Germinal center (tissue), 1 donor: ENCODE data around the gene ATXN1.

Experiments used
- DNase-seq: peaks from one replicate; pipeline ENCODE4 v3.0.0; 2012; ENCODE audit warnings: mixed read lengths, low spot score

ATXN1 gene

DNA sequence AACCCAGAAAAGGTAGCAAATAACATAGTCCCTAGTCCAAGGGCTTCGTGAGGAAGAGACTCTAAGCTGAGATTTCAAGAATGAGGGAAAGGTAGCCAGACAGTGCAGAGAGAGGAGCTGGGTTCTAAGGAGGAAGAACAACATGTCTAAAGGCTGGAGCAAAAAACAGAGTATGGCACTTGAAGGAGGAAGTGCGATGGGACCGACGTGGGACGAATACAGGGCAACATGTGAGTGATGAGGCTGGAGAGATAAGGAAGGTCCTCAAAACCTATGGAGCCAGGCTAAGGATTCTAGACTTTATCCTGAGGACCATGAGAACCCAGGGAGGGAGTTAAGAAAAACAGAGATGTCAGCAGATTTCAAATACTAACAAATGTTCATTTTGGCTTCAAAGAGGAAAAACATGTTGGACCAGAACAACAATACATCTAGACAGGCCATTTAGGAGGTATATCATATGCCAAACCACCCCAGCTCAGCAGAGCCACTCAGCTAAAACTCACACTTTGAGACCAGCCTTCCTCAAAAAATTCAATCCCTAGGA, 17.5 kb downstream of the ATXN1 start:
- DNase-seq: no peak

DNA sequence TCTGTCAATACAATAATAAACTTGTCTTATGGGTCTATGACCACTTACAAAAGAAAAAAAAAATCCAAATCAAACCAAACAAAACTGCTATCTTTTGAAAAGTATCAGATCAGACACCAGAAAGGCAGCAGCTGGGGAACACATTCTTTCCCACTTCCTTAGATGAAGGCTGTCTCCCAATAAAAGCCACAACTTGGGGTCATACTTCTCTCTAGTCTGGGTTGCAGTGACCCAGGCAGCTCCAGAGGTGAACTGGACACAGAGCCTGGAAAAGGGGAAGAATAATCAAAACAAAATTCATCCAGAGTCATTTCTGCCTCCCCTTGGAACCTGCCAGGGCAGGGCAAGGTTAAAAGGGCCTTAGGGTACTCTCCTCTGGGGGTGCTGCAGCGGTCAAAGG, 19.1 kb downstream of the ATXN1 start:
- DNase-seq: no peak

DNA sequence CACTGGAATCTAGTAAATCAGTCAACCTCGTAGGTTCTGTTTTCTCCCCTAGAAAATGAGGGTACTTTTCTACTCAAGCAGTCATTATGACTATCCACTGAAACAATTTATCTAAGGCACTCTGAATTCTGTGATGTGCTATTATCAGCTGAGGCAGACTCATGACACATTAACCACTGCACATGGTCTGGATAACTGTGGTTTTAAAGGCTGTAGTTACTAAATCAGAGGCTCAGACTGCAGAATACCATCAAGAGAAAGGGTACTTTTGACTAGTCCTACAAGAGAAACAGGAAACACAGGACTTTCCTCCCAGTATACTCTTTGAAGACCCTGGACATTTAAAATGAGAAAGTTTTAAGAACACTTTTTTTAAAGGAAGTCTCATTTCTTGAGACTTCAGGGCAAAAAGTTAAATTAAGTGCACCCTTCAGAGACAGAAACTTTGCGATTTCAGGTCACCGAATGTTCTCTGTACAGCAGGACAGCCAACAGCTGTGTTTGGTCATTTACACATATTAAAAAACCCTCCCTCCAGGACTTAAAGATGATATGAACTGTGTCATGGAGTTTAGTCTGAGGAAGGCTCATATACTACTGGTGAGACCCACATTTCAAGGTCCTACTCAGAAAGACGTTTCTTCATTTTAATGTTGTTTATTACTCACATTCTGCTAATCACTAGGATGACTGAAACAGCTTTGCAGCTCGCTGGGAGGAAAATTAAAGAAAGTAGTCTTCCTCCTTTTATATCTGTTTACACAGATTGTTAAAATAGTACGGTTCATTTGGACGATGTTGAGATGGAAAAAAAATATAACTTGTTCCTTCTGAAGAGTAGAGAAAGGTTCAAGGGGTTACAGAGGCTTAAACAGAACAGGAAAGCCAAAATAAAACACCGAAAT, 19.9 kb downstream of the ATXN1 start:
- DNase-seq: no peak

DNA sequence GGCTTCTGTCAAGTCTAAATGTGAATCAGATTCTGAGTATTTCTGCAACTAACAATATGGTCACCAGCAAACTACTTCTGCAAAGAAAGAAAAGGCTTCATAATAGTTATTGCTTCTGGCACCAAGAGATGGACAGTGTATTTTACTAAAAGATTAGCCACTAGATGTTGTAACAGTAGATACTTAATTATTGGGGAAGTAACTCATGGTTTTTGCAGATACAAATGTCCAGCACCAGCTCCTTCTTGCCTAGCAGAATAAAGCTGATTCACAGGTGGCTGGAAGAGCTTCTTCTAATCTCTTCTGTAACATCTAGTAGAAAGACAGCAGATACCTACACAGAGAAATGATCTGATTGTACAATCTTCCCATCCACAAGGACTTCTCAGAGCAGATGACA, 21.2 kb downstream of the ATXN1 start:
- DNase-seq: no peak

DNA sequence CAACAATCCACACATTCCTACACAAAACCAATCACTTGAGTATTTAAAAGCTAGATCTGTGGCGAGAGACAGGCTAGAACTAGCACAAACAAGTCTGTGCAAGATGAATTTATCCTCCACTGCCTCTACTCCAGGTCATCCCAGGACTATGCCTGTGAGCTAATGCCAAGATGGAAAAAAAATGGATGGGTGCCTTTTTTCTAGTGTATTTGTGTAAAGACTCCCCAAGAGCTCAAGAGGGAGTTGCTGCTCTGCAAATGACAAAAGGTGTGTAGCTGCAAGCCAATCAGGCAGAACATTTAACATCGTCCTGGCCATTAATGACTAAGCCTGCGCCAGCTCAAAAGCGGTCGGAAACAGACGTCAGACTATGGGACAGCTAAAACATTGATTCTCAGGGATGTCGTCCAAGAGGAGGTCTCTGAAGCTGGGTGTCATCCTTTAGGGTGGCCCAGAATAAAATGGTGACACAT, 21.9 kb downstream of the ATXN1 start:
- DNase-seq: no peak

DNA sequence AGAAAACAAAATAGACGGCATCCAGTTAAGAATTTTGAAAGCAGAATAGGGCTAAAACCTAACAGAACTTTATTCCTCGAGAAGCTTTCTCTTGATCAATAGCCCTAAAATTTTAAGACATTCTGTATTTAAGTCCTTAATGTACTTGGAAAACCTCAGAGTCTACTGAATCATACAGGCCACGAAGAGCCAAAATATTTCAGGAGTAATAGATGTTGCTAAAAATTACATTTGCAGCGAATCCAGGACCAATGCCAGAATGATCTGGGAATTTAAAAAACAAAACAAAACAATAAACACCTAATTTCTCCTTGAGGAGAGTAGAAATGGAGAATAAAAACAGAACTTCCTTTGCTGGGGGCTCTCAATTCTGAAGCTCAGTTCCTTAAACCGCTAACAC, 23.3 kb downstream of the ATXN1 start:
- DNase-seq: no peak

DNA sequence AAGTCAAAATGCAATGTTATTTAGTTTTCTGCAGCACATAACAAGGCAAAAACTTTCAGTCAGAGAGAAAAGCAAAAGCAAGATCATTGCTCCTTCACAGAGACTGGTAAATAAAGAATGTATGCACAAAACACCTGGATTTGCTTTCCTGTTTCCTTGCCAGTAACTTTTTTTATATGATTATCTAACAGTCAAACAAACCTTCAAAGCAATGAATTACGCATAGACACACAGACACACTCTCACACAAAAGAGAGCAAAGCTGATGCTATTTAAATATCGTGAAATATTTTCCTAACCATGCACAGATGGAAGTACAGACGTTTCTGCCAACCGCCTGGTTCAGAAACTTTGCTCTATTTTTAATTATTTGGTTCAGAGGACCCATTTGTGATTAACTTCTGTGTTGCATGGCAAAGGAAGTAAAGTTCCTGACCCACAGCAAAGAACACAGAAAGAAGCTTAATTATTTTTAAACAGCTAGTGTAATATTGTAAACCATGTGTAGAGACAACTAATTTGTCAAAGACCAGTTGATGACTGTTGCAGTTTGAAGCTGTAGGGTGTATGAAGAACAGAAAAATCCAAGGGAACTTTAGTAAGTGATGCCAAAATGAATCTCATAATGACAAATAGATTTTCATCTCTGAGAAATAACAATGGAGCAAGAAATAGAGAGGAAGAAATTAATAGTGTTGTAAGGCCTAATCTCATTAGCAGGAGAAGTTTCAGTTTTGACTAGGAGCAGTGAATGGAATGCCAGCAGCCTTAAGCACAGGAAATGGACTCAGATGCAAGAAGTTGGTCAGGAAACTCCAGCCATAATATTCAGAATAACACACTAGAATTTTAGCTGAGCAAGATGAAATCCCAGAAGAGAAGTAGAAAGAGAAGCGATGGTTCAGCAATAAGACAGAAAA, 24.1 kb downstream of the ATXN1 start:
- no peak for DNase-seq

DNA sequence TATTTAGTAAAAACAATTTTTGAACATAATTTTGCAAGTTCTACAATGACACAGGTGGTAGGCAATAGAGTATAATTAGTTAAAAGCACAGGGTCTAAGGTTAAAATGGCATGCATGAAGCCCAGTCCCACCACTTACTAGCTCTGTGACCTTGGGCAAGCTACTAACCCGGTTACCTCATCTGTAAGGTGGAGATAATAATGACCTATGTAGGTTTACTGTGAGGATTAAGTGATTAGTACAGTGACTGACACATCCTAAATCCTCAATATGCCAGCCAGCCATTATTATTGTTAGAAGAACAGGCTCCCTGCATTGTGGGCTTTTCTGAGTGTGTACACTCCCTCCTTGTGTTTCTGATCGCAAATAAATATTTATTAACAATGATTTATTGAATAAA, 26.2 kb downstream of the ATXN1 start:
- no peak for DNase-seq

DNA sequence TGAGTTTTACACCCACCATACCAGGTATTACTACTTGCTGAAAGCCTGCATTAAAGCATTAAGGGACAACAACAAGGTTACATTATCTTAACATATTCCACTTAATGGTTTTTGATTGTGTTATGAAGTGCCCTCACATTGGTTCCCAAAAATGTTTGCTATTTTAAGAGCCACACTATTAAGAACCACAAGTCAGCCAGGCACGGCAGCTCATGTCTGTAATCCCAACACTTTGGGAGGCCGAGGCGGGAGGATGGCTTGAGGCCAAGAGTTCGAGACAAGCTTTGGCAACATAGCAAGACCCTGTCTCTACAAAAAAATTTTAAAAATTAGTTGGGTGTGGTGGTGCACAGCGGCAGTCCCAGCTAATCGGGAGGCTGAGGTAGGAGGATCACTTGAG, 28.2 kb downstream of the ATXN1 start:
- DNase-seq: no peak

DNA sequence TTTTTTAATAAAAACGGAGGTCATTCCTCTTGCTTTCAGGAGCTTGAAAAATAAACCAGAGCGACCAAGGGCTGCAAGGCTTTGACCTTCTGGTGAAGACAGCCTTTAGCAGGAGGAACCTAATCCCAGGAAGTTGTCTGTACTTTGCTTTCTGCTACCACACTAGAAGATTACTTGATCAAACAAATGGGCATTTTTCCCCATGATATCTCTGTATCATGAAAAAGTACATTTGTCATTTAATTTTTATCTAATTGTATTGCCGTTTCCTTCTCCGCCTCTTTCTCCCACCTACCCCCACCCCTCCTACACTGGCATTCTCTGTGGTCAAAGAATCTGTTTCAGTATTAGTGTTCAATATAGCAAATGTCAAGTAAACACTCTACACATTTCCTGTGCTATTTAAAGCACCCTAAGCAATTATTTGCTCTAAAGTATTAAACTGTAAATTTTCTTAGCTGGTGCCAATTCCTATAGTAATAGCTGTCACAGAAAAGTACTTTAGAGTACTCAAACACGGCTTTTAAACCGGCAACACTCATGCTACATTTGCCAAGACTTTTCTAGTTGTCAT, 29.7 kb downstream of the ATXN1 start:
- DNase-seq: no peak

DNA sequence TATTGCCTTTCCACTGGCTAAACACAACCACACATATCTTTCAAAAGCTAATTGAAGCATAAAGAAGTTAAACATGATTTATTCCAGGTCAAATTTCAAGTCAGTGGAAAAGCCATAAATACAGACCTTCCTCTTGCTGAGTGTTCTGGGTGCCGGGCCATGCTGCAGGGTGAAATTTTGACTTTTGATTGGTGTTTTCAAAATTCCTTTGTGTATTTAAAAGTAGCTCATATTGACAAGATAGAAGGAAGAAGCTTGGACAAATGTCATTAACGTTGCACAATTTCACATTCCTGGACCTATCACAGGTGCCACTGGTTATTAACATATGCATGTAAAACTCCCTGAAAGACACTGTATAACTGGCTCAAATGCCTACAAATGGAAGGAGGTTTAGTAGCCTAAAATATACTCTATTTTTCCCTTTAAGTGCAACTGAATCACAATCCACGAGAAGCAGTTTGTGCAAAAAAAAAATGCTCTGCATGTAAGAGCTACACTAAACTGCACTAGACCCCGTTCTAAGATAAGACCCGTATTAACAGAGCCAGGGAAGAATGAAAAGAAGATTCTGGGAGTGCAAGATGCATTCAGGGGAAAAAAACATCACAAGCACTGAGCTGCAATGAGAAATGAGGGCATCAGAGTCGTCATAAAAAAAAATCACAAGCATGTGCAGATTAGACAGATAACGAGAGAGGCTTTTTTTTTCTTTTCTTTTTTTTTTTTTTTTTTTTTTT, 30.4 kb downstream of the ATXN1 start:
- no peak for DNase-seq

DNA sequence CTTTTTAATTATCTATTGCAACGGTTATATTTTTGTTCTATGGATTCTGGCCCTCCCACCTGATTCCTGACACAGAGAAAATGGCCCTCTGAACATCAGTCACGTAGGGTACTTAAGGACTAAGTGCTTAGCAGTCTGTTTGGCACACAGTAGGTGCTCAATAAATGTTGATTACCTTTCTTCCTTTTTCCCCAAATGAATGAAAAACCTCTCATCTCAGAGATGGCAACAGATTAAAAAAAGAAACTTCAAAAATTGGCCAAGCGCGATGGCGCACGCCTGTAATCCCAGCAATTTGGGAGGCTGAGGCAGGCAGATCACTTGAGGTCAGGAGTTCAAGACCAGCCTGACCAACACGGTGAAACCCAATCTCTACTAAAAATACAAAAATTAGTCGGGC, 31.5 kb downstream of the ATXN1 start:
- no peak for DNase-seq

DNA sequence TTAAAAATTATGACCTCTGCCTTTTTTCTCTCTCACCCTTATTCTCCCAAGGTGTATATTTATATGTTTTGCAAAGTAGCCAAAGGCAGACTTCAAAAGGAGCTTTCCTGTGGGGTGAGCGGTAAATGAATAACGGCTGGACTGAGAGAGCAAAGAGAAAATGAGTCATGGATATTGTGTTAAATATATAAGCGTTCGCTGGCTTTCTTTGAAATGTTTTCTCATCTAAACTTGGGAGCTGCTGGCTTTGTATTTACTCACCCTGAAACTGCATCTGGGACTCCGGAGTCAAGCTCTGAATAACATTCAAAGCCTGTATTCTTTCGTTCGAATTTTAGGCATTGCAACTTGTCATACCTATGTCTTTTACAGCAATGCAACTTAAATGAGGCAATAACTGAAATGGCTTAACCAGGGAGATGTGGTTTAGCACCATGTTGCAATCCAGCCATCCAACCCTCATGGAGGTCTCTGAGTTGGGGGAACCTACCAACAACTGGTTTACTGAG, 32.0 kb downstream of the ATXN1 start:
- DNase-seq: no peak

DNA sequence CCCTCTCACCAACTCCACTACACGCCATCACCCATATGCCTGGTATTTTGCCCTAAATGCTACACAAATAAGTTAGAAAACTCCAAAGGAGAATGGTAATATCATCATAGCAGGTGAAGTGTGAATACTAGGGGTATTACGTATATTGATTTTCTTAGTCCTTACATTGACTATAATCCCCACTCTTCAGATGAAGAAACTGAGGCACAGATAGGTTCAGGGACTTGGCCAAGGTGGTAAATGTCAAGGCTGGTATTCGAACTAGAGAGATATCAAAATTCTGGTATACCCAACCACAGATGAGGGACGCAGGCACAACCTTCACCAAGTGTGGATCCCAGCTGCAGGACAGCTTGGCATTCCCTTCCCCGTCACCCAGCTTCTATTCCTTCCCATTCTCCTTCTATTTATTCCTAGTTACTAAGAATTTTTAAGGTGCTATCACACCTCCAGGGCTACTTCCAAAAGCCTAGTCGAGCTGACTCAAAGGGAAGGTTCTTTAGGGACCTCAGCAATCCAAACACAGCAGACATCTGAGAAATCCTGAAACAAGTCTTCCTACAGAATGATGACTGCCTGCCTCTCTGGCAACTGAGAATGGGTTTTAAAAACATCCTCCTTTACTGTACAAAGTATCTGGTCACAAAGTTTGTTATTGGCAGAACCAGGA, 32.6 kb downstream of the ATXN1 start:
- DNase-seq: no peak

DNA sequence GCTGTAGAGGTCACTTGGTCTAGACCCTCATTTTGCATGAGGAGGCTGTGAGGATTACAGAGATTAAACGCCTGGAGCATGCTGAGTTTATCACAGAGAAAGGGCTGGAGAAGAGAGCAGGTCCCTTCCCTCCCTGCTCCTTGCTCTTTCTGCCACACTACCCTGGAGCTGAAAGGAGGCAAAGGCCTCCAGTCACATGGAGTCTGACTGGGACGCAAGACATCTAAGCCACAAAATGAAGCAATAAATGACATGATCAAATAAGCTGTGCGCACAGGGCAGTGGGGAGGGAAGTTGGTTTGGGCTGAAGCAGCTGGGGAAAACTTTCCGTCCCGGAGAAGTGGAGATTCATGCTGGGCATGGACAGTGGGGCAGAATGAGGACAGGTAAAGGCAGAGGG, 33.3 kb downstream of the ATXN1 start:
- no peak for DNase-seq

DNA sequence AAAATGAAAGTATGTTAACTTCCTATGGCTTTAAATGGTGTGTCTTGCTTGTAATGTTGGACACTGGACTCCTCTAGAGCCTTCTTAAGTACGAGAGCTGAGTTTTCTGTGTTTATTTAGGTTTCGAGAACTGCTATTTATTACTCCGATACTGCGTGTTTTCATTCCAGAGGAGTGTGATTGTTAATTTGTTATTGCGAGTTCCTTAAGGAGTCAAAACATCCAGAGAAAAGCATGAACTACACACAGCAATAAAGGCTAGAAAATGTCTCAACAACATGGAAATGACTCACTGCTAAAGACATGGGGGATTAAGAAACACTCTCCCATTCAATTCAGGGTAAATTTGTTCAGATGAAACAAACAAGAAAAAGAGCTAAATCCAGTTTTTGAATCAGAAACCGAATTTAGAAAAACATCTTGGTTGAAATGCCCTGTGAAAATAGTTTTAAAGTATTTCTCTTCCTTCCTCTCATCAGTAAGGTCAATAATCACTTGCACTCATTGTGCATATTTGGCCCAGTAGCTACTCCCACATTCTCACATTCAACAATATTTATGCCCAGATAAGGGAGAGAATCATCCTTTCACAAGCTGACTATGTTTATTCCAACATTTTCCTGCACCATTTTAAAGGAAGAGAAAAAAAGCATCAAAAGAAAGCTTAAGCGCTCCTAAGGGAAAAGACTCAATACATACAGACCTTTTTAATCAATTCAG, 36.0 kb downstream of the ATXN1 start:
- no peak for DNase-seq

DNA sequence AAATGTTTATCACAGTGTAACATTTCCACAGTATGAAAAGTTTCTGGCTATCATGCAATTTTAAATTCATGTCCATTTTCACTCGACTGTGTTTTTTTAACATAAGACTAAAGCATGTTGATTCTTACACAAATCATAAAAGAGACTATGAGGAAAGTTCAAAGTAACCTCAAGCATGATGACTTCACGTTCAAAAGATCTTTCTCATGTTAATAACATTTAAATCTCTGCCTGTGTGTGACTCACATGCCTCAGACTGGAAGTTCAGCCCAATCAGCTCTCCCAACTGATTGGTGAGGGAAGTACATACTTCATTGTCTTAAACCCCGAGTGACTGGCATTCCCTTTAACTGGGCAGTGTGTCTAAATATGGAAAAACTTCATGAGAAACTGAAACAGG, 37.4 kb downstream of the ATXN1 start:
- DNase-seq: no peak

DNA sequence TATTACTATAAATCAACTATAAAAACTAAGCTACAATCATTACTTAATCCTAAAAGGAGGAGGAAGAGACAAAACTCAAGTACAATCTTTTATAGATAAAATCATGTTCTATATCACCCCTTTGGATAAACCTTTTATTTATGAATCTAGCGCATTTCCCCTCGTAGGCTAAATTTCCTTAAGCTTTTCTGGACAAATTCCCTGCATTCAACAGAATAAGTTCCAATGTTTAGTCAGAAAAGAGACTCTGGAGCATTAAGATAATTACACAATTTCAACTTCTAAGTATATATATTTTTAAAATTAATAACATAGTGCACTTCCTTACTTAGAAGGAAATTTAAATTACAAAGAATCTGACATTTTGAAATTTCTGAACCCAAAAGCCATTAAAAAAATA, 37.9 kb downstream of the ATXN1 start:
- DNase-seq: no peak

DNA sequence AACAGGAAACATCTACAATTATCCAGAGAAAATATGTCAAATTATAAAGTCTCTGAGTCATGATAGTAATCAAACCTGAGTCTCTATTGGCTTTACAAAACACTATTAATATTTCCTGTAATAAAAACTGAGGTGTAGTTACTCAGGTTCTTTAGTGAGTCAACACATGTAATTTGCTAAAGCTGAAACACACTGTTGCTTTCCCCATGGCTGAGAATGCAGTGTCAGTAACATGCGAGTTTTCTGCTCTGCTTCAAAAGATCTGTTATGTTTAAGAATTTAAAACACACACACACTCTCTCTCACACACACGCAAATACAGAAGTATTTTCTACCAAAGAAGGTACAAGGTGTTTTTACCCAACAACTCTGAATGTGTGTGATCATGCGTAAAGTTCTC, 38.6 kb downstream of the ATXN1 start:
- DNase-seq: no peak

DNA sequence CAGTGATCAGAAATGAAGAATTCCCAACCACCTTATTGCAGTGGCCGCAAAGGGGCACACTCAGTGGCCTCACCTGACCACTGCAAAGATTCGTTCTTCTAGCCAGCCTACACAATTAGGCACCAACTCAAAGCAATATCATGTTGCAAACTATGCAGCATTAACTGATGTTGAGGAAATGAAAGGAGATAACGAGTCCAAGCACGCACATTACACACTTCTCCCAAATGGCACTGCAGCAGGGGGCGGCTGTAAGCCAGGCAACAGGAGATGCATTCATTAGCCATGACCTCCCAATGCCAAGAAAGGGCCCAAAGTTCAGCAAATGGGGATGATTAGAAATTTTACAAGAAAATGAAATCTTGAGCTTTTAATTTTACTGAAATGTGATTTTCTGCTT, 39.3 kb downstream of the ATXN1 start:
- no peak for DNase-seq
